GM23338 (cell line): ENCODE results near the gene AFF3. TPM values are rescaled to one million over a fixed set of nuclear protein-coding genes. Genes with fewer than 3 reads are reported as not detected.

Experiments
- ATAC-seq: fragments of 200-7000 bp; cut with Tn5 transposase; 3 replicates; pipeline ENCODE4 v1.9.1; 2020
- DNase-seq: peaks from one replicate; pipeline ENCODE4 v3.0.0-alpha.2; 2015; ENCODE audit warnings: low spot score
- H2AFZ ChIP-seq: fragments of 200-600 bp; sonication (generic); 2 replicates; pipeline ENCODE4 v1.8.0; 2016; ENCODE audit warnings: antibody characterized with exemption, mild to moderate bottlenecking, moderate library complexity
- H3F3A ChIP-seq: fragments of 200-600 bp; sonication (generic); replicated peaks from 2 replicates; pipeline ENCODE4 v1.8.0; 2017; ENCODE audit warnings: antibody characterized with exemption, mixed run types, low read depth
- H3K27ac ChIP-seq: fragments of 200-600 bp; sonication (generic); 2 replicates; pipeline ENCODE4 v1.6.1; 2016; ENCODE audit warnings: low read depth
- H3K27me3 ChIP-seq: fragments of 200-600 bp; sonication (generic); 2 replicates; pipeline ENCODE4 v1.8.0; 2016; ENCODE audit warnings: mild to moderate bottlenecking, mixed run types, moderate library complexity; ENCODE audit not compliant: insufficient read depth
- H3K36me3 ChIP-seq: fragments of 200-600 bp; sonication (generic); 2 replicates; pipeline ENCODE4 v1.8.0; 2016; ENCODE audit warnings: mild to moderate bottlenecking; ENCODE audit not compliant: insufficient read depth
- H3K4me1 ChIP-seq: fragments of 200-600 bp; sonication (generic); 2 replicates; pipeline ENCODE4 v1.8.0; 2016; ENCODE audit warnings: mild to moderate bottlenecking, moderate library complexity; ENCODE audit not compliant: insufficient read depth
- H3K4me2 ChIP-seq: fragments of 200-600 bp; sonication (generic); 2 replicates; pipeline ENCODE4 v1.7.1; 2017; ENCODE audit warnings: mixed run types
- H3K4me3 ChIP-seq: fragments of 200-600 bp; sonication (generic); 2 replicates; pipeline ENCODE4 v1.6.1; 2016; ENCODE audit warnings: mixed run types
- H3K79me2 ChIP-seq: fragments of 200-600 bp; sonication (generic); replicated peaks from 2 replicates; pipeline ENCODE4 v1.8.0; 2017; ENCODE audit warnings: mild to moderate bottlenecking; ENCODE audit not compliant: insufficient read depth
- H3K9me2 ChIP-seq: fragments of 200-600 bp; sonication (generic); 2 replicates; pipeline ENCODE4 v1.8.0; 2017; ENCODE audit not compliant: insufficient read depth
- H4K20me1 ChIP-seq: fragments of 200-600 bp; sonication (generic); replicated peaks from 2 replicates; pipeline ENCODE4 v1.8.0; 2017; ENCODE audit warnings: mild to moderate bottlenecking; ENCODE audit not compliant: insufficient read depth
- H3K27ac Mint-ChIP-seq: 2 replicates; pipeline ENCODE4 v1.8.0; 2020; ENCODE audit warnings: inconsistent platforms, mild to moderate bottlenecking, moderate library complexity, mixed read lengths
- H3K27me3 Mint-ChIP-seq: 3 replicates; pipeline ENCODE4 v1.8.0; 2022; ENCODE audit warnings: low read depth, mild to moderate bottlenecking, moderate library complexity, mixed read lengths, inconsistent platforms; ENCODE audit not compliant: insufficient read depth, poor library complexity
- H3K36me3 Mint-ChIP-seq: 3 replicates; pipeline ENCODE4 v1.8.0; 2021; ENCODE audit warnings: low read depth, mild to moderate bottlenecking, inconsistent platforms, moderate library complexity, mixed read lengths
- H3K4me1 Mint-ChIP-seq: 3 replicates; pipeline ENCODE4 v1.8.0; 2020; ENCODE audit warnings: mild to moderate bottlenecking, inconsistent platforms, mixed read lengths
- H3K4me3 Mint-ChIP-seq: 3 replicates; pipeline ENCODE4 v1.8.0; 2021; ENCODE audit warnings: moderate library complexity, mild to moderate bottlenecking, inconsistent platforms, mixed read lengths
- H3K9me3 Mint-ChIP-seq: 3 replicates; pipeline ENCODE4 v1.8.0; 2020; ENCODE audit warnings: moderate library complexity, mild to moderate bottlenecking, inconsistent platforms, mixed read lengths
- CREB1 ChIP-seq: fragments of 250-450 bp; sonication (Bioruptor Pico); IDR thresholded peaks from 2 replicates; pipeline ENCODE4 v1.5.0; 2020; ENCODE audit warnings: low read depth, mild to moderate bottlenecking, moderate library complexity
- EZH2 ChIP-seq: fragments of 200-600 bp; sonication (generic); IDR thresholded peaks from one replicate; pipeline ENCODE4 v1.8.0; 2017; ENCODE audit warnings: antibody characterized with exemption, mild to moderate bottlenecking, low read depth; ENCODE audit not compliant: unreplicated experiment
- EZH2phosphoT487 ChIP-seq: fragments of 200-600 bp; sonication (generic); IDR thresholded peaks from one replicate; pipeline ENCODE4 v1.8.1; 2018; ENCODE audit warnings: antibody characterized with exemption; ENCODE audit not compliant: unreplicated experiment
- NANOG ChIP-seq: IDR thresholded peaks from 2 replicates; pipeline ENCODE4 v1.6.1; 2016; ENCODE audit warnings: antibody characterized with exemption, borderline replicate concordance
- REST ChIP-seq: IDR thresholded peaks from one replicate; pipeline ENCODE4 v1.6.1; 2018; ENCODE audit warnings: antibody characterized with exemption; ENCODE audit not compliant: unreplicated experiment
- ZNF114 ChIP-seq: fragments of 250-450 bp; sonication (Bioruptor Pico); IDR thresholded peaks from 2 replicates; pipeline ENCODE4 v1.5.0; 2020; ENCODE audit warnings: mild to moderate bottlenecking, moderate library complexity
- ZNF331 ChIP-seq: fragments of 250-450 bp; sonication (Bioruptor Pico); IDR thresholded peaks from 2 replicates; pipeline ENCODE4 v1.5.0; 2020; ENCODE audit warnings: low read depth, mild to moderate bottlenecking, moderate library complexity
- ZNF462 ChIP-seq: fragments of 250-450 bp; sonication (Bioruptor Pico); IDR thresholded peaks from 2 replicates; pipeline ENCODE4 v1.5.0; 2020; ENCODE audit warnings: mild to moderate bottlenecking, moderate library complexity
- polyA plus RNA-seq: library from polyadenylated mRNA; unstranded; fragments of >200 nt; fragmentation: Nextera tagmentation; extraction: Ambion mirVana; gene quantifications from 2 replicates; pipeline ENCODE4 v1.2.1, GENCODE V29; 2016
- total RNA-seq: library from RNA; depleted of rRNA; stranded (reverse); fragments of >200 nt; shearing (Covaris generic); gene quantifications from 2 replicates; pipeline ENCODE4 v1.2.3, GENCODE V29; 2014

Gene AFF3
- total and polyA plus RNA-seq, 2 experiments from 2014 or later, result 0.73 to 1.4 TPM

- DNase-seq (no peak), ATAC-seq (no peak)
- Histone ChIP-seq H3K4me3 (no peak overlapping the region), H3K27me3 (peaks cover 33% of the 10 kb centered on the region), H3F3A (no peaks in the 10 kb centered on the region), H2AFZ (no peak overlapping the region), H3K4me2 (no peak overlapping the region), H3K27ac (no peak overlapping the region), H3K9me2 (0 out of 2 replicates have a peak, but pooled peaks cover 3% of the 10 kb centered on the region), H3K4me1 (peaks cover 12% of the 10 kb centered on the region), H3K79me2 (no peaks in the 10 kb centered on the region), H3K36me3 (no peaks in the 10 kb centered on the region), H4K20me1 (no peaks in the 10 kb centered on the region)
- TF ChIP-seq EZH2, result no peak
- TF ChIP-seq REST, result no peak
- TF ChIP-seq CREB1 (CRISPR knock-in tag), result no peak
- no peak for TF ChIP-seq ZNF331 (CRISPR knock-in tag)
- TF ChIP-seq ZNF462 (CRISPR knock-in tag), result no peak
- TF ChIP-seq EZH2phosphoT487, result no peak
- no peak for TF ChIP-seq ZNF114 (CRISPR knock-in tag)
- TF ChIP-seq NANOG, result no peak
- Mint-ChIP-seq H3K27ac (no peak overlapping the region), H3K27me3 (peaks cover 45% of the 10 kb centered on the region), H3K36me3 (no peaks in the 10 kb centered on the region), H3K4me1 (peaks cover 24% of the 10 kb centered on the region), H3K9me3 (no peaks in the 10 kb centered on the region), H3K4me3 (no peak overlapping the region)
Measured at GRCh38 chr2:100185105-100185504, 42.7 kb upstream of the AFF3 start.
